ENCODE measurements around the gene PLA2G15.

PLA2G15 gene

DNA sequence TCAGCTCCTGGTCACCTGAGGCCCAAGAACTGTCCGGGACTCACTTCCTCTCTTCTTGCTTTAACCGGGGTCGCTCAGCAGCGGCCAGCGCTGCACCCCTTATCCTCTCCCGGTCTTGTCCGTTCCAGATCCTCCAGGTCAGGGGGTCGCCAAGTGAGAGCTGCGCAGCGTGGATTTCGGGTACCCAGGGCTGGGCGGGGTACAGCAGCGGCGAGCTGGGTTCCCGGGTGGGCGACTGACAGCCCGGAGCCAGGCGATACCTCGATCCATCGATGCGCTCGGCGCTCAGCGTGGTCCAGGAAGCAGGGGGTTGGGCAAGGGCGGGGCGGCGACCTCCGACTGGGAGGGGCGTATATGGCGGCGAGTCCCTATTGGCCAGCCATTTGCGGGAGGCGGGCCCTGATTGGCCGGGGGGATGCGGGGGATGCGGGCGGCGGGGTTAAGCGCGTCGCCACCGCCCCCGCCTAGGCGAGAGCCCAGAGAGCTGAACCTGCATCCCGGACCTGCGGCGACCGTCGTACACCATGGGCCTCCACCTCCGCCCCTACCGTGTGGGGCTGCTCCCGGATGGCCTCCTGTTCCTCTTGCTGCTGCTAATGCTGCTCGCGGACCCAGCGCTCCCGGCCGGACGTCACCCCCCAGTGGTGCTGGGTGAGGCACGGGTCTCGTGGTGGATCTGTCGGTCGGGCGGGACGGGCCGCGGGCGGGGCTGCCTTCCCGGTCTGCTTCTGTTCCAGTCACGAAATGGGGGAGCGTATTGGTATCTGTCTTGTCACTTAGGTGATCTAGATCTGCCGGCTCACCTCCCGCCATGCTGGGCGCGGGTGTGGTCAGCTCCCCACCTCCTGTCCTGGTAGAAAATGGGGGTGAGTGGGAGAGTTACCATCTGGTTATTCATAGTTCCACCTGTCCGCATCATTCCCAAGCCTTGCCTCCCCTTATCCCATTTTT lies at the start of gene PLA2G15:
TSS of gene PLA2G15 (plus strand) at position 471 of the 951 bp plus-strand sequence. CDS start at position 525, 54 bp downstream.
- peak; percentile 96 to 97 for DNase-seq (ENCODE audit: low read depth in 2 of 2)

DNA sequence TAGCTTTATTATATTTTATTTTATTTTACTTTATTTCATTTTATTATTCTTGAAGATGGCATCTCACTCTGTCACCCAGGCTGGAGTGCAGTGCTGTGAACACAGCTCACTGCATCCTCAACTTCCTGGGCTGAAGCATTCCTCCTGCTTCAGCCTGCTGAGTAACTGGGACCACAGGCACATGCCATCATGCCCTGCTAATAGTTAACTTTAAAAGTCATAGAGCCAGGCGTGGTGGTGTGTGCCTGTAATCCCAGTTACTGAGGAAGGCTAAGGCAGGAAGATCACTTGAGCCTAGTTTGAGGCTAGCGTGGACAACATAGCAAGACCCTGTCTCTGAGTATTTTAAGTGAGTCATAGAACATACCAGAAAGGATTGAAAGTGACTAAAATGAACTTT lies 47.9 kb upstream of the PLA2G15 start:
- DNase-seq (ENCODE audit: low read depth in 2 of 2) = no peak

GRCh38 chr16:68200088-68200783 lies 44.9 kb upstream of the PLA2G15 start:
- DNase-seq (ENCODE audit: low read depth in 2 of 2) = no peak

- no peak for DNase-seq (ENCODE audit: low read depth in 2 of 2)
Observed at GRCh38 chr16:68202091-68202519, 43.1 kb upstream of the PLA2G15 start.

DNA sequence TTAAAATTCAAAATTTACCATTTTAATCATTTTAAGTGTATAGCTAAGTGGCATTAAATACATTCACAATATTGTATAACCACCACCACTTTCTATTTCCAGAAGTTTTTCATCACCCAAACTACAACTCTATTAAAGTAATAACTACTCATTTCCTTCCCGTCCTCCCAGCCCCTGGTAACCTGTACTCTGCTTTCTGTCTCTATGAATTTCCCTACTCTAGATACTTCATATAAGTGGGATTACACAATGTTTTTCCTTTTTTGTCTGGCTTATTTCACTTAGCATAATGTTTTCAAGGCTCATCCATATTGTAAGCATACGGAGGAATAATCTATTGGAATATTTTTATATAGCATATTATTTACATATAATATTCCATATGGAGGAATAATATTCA lies 38.9 kb upstream of the PLA2G15 start:
- no peak for DNase-seq (ENCODE audit: low read depth in 2 of 2)

DNA sequence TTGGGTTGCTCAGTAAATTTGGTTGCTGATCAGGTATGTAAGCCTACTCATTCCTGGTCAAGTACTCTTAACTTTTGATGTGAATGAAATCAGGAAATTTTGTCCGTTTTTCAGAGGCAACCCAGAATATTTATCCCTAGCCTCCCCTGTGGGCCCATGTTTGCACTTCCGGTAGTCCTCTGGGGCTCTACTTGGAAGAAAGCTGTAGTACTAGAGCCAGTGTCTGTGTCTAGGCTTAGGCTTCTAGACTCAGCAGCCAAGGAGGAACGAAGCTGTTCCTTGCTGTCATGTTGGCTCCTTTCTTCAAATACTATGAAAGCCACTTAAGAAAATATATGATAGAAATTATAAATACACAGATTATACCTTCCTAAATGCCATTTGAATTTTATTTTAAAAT lies 30.4 kb upstream of the PLA2G15 start:
- DNase-seq (ENCODE audit: low read depth in 2 of 2) = no peak

- DNase-seq (ENCODE audit: low read depth in 2 of 2) = no peak
Observed at GRCh38 chr16:68215302-68215701, 29.9 kb upstream of the PLA2G15 start.

DNA sequence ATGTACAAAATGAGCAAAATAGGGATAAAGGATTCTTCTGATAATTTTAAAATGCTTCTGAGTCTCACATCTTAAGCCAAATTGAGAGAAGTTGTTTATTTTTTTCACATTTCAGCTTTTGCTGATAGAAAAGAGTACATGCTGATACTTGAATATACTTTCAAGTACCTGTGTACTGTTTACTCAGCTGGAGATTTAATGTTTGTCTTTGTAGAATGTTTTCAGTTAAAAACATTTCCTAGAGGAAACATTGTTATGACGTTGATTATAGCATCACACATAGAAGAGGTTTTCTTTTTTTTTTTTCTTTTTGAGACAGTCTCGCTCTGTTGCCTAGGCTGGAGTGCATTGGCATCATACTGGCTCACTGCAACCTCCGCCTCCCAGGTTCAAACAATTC lies 28.9 kb upstream of the PLA2G15 start:
- DNase-seq (ENCODE audit: low read depth in 2 of 2) = no peak

GRCh38 chr16:68217506-68217905 lies 27.7 kb upstream of the PLA2G15 start:
- DNase-seq (ENCODE audit: low read depth in 2 of 2) = no peak

DNA sequence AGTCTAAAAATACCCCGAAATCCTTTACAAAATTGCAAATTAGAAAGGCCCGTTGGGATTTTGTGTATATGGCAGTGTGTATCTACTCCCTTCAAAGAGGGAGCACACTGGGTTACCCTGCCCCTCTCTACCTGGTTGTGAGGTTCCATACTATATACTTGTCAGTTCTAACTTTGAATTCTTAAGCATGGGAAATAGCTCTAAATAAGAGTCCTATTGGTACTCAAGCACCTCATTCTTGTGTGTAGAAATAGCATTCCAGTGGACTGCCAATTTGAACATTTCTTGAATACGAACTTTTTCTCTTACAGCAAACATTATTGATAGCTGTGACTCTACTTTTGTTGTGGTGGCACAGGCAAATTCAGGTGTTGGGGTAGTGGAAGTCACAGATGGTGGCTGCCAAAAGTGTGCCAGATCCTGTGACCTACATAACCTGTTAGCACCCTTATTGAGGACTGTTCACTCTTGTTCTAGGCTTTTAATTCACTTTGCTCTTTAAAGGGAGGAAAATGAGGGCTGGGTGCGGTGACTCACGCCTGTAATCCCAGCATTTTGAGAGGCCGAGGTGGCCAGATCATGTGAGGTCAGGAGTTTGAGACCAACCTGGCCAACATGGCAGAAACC lies 25.3 kb upstream of the PLA2G15 start:
- DNase-seq (ENCODE audit: low read depth in 2 of 2) = no peak

DNA sequence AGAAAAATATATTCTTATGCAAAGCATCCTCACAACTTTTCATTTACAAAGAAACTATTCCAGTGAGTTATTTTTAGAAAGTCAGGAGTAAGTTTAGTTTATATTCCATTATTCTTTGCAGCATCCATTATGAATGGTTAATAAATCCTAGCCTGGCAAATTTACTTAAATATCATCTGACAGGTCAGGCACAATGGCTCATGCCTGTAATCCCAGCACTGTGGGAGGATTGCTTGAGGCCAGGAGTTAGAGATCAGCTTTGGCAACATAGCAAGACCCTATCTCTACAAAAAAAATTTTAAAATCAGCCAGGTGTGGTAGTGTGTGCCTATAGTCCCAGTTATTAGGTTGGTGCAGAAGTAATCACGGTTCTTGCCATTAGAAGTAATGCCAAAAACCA lies 22.1 kb upstream of the PLA2G15 start:
- DNase-seq (ENCODE audit: low read depth in 2 of 2) = no peak

- no peak for DNase-seq (ENCODE audit: low read depth in 2 of 2)
Observed at GRCh38 chr16:68226116-68226515, 19.1 kb upstream of the PLA2G15 start.

GRCh38 chr16:68227183-68227793 lies 17.9 kb upstream of the PLA2G15 start:
- DNase-seq (ENCODE audit: low read depth in 2 of 2) = no peak

DNA sequence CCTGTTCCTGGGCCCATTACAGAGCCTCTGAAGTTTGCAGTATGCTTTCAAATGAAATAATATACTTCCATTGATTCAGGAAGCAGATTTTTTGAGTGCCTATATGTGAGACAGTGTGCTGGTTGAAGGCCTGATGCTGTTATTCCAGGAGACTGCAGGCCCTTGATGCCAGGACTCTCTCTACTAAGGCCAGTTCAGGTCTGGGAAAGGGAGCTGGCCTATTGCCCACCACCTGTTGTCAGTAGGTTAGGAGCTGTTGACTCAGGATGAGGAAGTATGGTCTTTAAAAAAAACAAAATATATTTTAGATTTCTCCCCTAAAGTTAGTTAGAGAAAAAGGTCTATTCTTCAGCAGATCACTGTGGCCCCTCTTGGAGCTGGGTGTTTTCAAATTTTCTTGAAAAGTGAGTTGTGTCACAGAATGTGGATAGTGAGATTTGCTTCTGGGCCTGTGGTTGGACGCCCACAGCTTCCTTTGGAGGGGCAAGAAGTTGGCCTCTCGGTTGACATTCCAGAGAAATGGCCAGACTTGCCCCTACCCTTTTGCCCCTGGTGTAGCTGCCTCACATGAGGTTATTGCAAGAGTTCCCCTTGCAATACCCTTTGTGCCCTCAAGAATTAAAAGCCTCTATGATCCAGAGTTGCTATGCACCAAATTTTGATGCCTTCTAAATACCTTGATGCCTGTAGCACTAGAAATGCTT lies 17.2 kb upstream of the PLA2G15 start:
- no peak for DNase-seq (ENCODE audit: low read depth in 2 of 2)

- no peak for DNase-seq (ENCODE audit: low read depth in 2 of 2)
Observed at GRCh38 chr16:68228652-68229051, 16.5 kb upstream of the PLA2G15 start.

DNA sequence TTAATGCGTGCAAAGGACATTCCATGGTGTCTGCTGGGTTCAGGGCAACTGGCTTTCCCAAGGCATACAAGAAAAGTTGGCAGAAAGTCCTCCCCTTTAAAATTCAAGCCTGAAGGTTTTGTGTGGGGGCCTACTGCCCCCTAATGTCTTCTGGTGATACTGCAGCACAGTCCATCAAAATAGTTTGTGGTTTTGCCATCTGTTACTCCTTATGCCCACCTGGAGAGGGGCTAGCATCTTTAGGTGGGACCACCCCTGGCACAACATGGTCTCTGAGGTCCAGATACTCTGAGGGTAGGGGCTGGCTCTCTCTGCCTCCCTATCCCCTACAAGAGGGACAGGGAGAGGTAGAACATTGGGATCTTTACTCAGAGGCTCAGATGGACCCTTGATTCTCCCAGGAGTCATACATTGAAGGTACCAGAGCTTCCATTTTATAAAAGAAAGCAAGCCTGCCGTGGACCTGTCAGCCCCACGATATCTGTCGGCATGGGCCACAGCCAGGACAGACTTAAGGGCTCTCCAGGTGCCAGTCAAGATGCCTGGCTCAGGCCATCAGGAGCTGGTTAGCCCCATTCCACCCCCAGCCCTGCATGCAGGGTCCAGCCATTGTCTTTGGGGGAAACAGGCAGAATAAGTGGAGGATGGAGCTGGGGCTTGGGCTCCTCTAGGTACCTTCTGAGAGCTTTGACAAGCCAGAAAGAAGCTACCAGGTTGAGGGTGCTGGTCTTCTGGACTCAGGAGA lies 15.6 kb upstream of the PLA2G15 start:
- DNase-seq (ENCODE audit: low read depth in 2 of 2) = no peak

DNA sequence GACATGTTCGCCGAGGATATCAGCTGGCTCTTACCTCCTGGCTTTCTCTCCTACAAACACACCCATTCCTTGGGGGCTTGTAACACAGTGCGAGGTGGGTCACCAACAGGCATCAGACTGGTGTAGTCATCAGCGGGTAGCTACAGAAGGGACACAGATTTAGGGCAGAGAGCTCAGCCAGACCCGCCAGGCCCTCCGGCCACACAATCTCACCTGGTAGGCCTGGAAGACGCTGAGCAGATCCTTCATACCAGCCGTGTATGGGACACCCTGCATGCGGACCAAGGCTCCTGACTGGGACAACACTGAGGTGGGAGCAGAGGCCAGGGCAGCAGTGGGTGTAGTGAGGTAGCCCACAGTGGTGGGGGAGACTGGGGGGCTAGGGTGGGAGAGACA lies 15.0 kb upstream of the PLA2G15 start:
- no peak for DNase-seq (ENCODE audit: low read depth in 2 of 2)

GRCh38 chr16:68230956-68231355 lies 14.2 kb upstream of the PLA2G15 start:
- DNase-seq (ENCODE audit: low read depth in 2 of 2) = no peak

GRCh38 chr16:68231384-68232136 lies 13.6 kb upstream of the PLA2G15 start:
- no peak for DNase-seq (ENCODE audit: low read depth in 2 of 2)

DNA sequence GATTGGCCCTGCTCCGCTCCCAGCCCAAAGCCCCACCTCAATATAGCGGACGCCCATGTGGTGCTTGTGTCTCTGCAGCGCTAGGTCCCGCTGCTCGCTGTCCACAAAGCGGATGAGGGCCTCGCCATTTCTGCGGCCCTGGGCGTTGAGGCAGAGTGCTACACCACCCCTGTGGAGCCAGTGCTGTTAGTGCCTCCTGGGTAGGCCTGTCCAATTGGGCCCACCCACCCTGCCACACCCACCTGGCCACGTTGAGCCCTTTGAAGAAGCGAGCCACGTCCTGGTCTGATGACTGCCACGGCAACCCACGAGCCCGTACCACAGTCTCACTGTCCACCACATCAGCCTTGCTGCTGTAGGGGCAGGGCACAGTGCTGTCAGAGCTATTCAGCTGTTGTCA lies 12.8 kb upstream of the PLA2G15 start:
- DNase-seq (ENCODE audit: low read depth in 2 of 2) = no peak

All from stimulated activated CD8-positive, alpha-beta memory T cell treated with anti-CD3 and anti-CD28 coated beads, Interleukin-2, amount 100 ng/mL, for 1 hour (primary cell).